Loucy (cell line): ENCODE measurements around the gene ZNF282.

ENCODE experiments used
- H2AFZ ChIP-seq: fragments of 200-600 bp; sonication (generic); 2 replicates; pipeline ENCODE4 v1.6.0; 2016; ENCODE audit warnings: antibody characterized with exemption, mild to moderate bottlenecking, low read length, moderate library complexity
- H3F3A ChIP-seq: fragments of 200-600 bp; 2 replicates; pipeline ENCODE4 v1.6.0; 2016; ENCODE audit warnings: antibody characterized with exemption, low read depth, mild to moderate bottlenecking
- H3K27me3 ChIP-seq: fragments of 200-600 bp; sonication (generic); 2 replicates; pipeline ENCODE4 v1.6.1; 2014; ENCODE audit warnings: low read length, mild to moderate bottlenecking; ENCODE audit not compliant: insufficient read depth, poor library complexity, severe bottlenecking
- H3K36me3 ChIP-seq: fragments of 200-600 bp; sonication (generic); 2 replicates; pipeline ENCODE4 v1.6.1; 2016; ENCODE audit warnings: low read length; ENCODE audit not compliant: insufficient read depth
- H3K4me1 ChIP-seq: fragments of 200-600 bp; sonication (generic); 2 replicates; pipeline ENCODE4 v1.5.1; 2014; ENCODE audit warnings: low read length, mild to moderate bottlenecking; ENCODE audit not compliant: insufficient read depth, poor library complexity, severe bottlenecking
- H3K4me2 ChIP-seq: fragments of 200-600 bp; sonication (generic); 2 replicates; pipeline ENCODE4 v1.6.0; 2014; ENCODE audit warnings: antibody characterized with exemption, low read length, low read depth, mild to moderate bottlenecking; ENCODE audit not compliant: poor library complexity, severe bottlenecking
- H3K4me3 ChIP-seq: fragments of 200-600 bp; sonication (generic); 2 replicates; pipeline ENCODE4 v1.5.1; 2014; ENCODE audit warnings: low read length, mild to moderate bottlenecking, mixed read lengths; ENCODE audit not compliant: poor library complexity, severe bottlenecking
- H3K79me2 ChIP-seq: fragments of 200-600 bp; sonication (generic); 2 replicates; pipeline ENCODE4 v1.6.1; 2014; ENCODE audit warnings: low read length; ENCODE audit not compliant: insufficient read depth
- H3K9ac ChIP-seq: fragments of 200-600 bp; sonication (generic); 2 replicates; pipeline ENCODE4 v1.6.0; 2014; ENCODE audit warnings: mild to moderate bottlenecking, low read depth, low read length, moderate library complexity; ENCODE audit not compliant: poor library complexity, severe bottlenecking
- H3K9me2 ChIP-seq: fragments of 200-600 bp; sonication (generic); replicated peaks from 2 replicates; pipeline ENCODE4 v1.6.1; 2016; ENCODE audit warnings: low read depth, low read length, mixed read lengths
- H3K9me3 ChIP-seq: fragments of 200-600 bp; sonication (generic); 2 replicates; pipeline ENCODE4 v1.6.1; 2014; ENCODE audit warnings: mild to moderate bottlenecking, antibody characterized with exemption, low read length, low read depth; ENCODE audit not compliant: insufficient read depth
- H4K20me1 ChIP-seq: fragments of 200-600 bp; sonication (generic); 2 replicates; pipeline ENCODE4 v1.6.0; 2014; ENCODE audit warnings: antibody characterized with exemption, low read length, mild to moderate bottlenecking; ENCODE audit not compliant: insufficient read depth, poor library complexity, severe bottlenecking
- EZH2phosphoT487 ChIP-seq: fragments of 200-600 bp; IDR thresholded peaks from 2 replicates; pipeline ENCODE4 v1.6.1; 2018; ENCODE audit warnings: antibody characterized with exemption, mild to moderate bottlenecking, moderate library complexity, borderline replicate concordance
- TF ChIP-seq, protein P1 (sequence below): fragments of 200-600 bp; sonication (generic); conservative IDR thresholded peaks from 2 replicates; pipeline ENCODE4 v1.5.1; 2014; ENCODE audit warnings: mild to moderate bottlenecking, antibody characterized with exemption, low read length

ZNF282 gene

DNA sequence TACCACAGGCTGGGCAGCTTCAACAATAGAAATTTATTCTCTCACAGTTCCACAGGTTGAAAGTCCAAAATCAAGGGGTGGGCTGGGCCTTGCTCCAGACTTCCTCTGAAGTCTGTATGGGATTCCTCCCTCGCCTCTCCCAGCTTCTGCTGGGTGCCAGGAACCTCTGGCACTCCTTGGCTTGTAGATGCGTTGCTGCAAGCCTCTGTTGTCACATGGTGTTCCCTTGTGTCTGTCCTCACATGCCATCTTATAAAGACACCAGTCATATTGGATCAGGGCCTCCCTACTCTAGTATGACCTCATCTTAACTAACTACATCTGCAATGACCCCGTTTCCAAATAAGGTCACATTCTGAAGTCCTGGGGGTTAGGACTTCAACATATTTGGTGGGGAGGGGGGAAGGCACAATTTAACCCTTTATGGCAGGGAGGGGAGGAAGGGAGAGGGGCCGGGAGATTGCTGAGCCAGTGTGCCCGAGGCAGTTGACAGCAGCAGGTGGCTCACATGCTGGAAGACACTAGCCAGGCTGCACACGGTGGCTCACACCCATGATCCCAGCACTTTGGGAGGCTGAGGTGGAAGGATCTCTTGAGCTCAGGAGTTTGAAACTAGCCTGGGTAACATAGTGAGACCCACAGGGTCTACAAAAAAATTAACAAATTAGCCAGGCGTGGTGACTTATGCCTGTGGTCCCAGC is 18.8 kb downstream of the ZNF282 start:
- Histone ChIP-seq H3K4me3 (no peak overlapping the region), H3K4me2 (no peak overlapping the region), H3K9ac (no peak overlapping the region), H3K9me2 (no peaks in the 10 kb centered on the region), H3F3A (no peaks in the 10 kb centered on the region), H3K9me3 (no peaks in the 10 kb centered on the region), H2AFZ (no peak overlapping the region), H3K79me2 (no peaks in the 10 kb centered on the region), H3K27me3 (no peaks in the 10 kb centered on the region), H3K36me3 (peaks cover 91% of the 10 kb centered on the region; the same call in 1 of the 2 replicates), H3K4me1 (no peaks in the 10 kb centered on the region), H4K20me1 (peaks cover 5% of the 10 kb centered on the region)
- TF ChIP-seq, protein P1, sequence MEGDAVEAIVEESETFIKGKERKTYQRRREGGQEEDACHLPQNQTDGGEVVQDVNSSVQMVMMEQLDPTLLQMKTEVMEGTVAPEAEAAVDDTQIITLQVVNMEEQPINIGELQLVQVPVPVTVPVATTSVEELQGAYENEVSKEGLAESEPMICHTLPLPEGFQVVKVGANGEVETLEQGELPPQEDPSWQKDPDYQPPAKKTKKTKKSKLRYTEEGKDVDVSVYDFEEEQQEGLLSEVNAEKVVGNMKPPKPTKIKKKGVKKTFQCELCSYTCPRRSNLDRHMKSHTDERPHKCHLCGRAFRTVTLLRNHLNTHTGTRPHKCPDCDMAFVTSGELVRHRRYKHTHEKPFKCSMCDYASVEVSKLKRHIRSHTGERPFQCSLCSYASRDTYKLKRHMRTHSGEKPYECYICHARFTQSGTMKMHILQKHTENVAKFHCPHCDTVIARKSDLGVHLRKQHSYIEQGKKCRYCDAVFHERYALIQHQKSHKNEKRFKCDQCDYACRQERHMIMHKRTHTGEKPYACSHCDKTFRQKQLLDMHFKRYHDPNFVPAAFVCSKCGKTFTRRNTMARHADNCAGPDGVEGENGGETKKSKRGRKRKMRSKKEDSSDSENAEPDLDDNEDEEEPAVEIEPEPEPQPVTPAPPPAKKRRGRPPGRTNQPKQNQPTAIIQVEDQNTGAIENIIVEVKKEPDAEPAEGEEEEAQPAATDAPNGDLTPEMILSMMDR, result no peak
- no peak for TF ChIP-seq EZH2phosphoT487

GRCh38 chr7:149216402-149216801 is 21.1 kb downstream of the ZNF282 start:
- H3K36me3 ChIP-seq, result peaks cover 86% of the 10 kb centered on the region; the same call in 1 of the 2 replicates

GRCh38 chr7:149217570-149217969 is 22.2 kb downstream of the ZNF282 start:
- Histone ChIP-seq H3K4me1 (no peaks in the 10 kb centered on the region), H3K27me3 (no peaks in the 10 kb centered on the region), H3F3A (no peaks in the 10 kb centered on the region), H3K4me2 (no peak overlapping the region), H3K79me2 (no peaks in the 10 kb centered on the region), H3K9ac (no peak overlapping the region), H3K36me3 (peaks cover 85% of the 10 kb centered on the region; the same call in 1 of the 2 replicates), H3K9me2 (no peaks in the 10 kb centered on the region), H3K4me3 (no peak overlapping the region), H2AFZ (no peak overlapping the region), H4K20me1 (no peaks in the 10 kb centered on the region), H3K9me3 (no peaks in the 10 kb centered on the region)
- no peak for TF ChIP-seq EZH2phosphoT487
- TF ChIP-seq, protein P1, result no peak

More at GRCh38 chr7:149216402-149216801, 21.1 kb downstream of the ZNF282 start:
- no peak overlapping the region for H3K4me3 ChIP-seq
- H3K9me2 ChIP-seq, result no peaks in the 10 kb centered on the region
- no peaks in the 10 kb centered on the region for H3K79me2 ChIP-seq
- no peaks in the 10 kb centered on the region for H3K4me1 ChIP-seq
- no peak overlapping the region for H3K9ac ChIP-seq
- H3K4me2 ChIP-seq, result no peak overlapping the region
- TF ChIP-seq, protein P1, result no peak
- no peak for TF ChIP-seq EZH2phosphoT487
- no peak overlapping the region for H2AFZ ChIP-seq
- H3F3A ChIP-seq, result no peaks in the 10 kb centered on the region
- no peaks in the 10 kb centered on the region for H4K20me1 ChIP-seq
- H3K9me3 ChIP-seq, result no peaks in the 10 kb centered on the region
- no peaks in the 10 kb centered on the region for H3K27me3 ChIP-seq
